Pulmonary artery endothelial cell (primary cell): ENCODE results near the gene ZMIZ2. TPM values are rescaled to one million over a fixed set of nuclear protein-coding genes. Genes with fewer than 3 reads are reported as not detected.

ENCODE experiments used
- DNase-seq: peaks from one replicate; pipeline ENCODE4 v3.0.0-alpha.2; 2011; ENCODE audit warnings: low read depth, low spot score
- total RNA-seq: library from RNA; depleted of rRNA; stranded (reverse); fragments of >200 nt; gene quantifications from 2 replicates; pipeline ENCODE4 v1.2.3, GENCODE V29; 2014

Gene ZMIZ2
- total RNA-seq, 1 donor from 2014 or later: 10.9 TPM

- DNase-seq: no peak
Measured at GRCh38 chr7:44757311-44757710, 8.7 kb downstream of the ZMIZ2 start.

DNA sequence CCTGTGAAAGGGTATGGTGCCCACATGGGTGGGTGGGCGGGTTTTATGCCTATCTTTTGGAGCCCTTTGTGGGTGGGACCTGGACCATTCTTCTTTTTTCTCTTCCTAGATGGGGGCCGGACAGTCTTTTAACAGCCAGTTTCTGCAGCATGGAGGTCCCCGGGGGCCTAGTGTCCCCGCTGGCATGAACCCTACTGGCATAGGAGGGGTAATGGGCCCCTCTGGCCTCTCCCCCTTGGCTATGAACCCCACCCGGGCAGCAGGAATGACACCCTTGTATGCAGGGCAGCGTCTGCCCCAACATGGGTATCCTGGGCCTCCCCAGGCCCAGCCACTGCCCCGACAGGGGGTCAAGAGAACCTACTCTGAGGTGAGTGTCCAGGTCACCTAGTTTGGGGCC lies 9.1 kb downstream of the ZMIZ2 start:
- DNase-seq: no peak

GRCh38 chr7:44759246-44759645 lies 10.6 kb downstream of the ZMIZ2 start:
- no peak for DNase-seq

DNA sequence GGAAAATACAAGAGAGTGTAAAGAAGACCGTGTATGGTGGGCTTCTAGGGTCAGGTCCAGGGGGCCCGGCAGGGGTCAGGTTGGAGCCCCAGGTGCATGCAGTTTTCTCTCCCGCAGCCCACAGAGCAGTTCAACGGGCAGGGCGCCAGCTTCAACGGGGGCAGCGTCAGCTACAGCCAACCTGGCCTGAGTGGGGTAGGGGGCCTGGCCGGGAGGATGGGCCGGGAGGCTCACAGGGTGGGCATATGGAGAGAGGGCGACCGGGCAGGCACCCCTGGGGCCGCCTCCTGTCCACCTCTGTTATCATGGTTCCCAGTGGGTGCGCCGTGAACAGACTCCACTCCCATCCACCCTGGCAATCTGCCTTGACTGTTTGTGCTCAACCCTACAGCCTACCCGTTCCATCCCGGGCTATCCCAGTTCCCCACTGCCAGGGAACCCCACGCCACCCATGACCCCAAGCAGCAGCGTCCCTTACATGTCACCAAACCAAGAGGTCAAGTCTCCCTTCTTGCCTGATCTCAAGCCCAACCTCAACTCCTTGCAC lies 11.5 kb downstream of the ZMIZ2 start:
- no peak for DNase-seq

DNA sequence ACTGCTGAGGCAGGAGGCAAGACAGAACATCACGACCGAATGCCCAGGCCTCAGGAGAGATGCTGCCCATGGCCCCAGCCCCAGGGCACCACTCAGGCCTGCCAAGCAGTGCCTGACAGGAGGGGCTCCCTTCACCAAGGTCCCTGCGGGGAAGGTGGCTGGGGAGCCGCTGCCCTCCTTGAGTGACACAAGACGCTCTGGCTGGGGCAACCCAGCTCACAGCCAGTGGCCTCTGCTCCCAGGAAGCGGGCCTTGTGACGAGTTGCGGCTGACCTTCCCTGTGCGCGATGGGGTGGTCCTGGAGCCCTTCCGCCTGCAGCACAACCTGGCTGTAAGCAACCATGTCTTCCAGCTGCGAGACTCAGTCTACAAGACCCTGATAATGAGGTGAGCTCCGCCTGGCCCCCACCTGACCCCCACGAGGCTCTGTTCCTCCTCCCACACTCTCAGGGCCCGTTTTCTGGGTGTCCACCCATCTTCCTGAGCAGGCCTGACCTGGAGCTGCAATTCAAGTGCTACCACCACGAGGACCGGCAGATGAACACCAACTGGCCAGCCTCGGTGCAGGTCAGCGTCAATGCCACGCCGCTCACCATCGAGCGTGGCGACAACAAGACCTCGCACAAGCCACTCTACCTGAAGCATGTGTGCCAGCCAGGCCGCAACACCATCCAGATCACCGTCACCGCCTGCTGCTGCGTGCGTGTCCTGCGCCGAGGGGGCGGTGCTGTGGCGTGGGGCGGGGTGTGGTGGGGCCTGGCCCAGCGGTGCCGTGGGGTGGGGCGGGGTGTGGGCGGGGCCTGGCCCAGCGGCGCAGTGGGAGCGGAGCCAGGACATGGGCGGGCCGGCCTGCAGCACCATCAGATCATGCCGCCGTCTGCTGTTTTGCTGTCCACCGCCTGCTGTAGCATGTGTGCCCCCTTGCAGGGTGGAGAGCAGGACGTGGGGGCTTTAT lies 12.8 kb downstream of the ZMIZ2 start:
- no peak for DNase-seq

DNA sequence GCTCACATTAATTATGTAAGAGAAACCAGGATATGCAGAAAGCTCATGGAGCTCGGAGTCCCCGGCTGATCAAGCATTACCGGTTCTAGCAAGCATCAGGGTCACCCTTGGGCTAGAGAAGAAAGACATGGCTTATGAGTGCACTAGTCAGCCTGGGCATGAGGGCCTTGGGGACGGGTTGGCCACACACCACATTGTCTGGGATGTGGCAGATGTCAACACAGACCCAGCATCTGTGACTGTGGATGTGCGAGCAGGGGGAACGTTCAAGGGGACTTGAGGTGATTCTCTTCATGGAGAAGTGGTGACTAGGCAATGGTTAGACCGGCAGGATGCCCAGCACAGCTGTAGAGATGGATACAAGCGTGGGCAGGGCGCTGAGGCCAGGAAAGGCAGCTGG lies 13.7 kb downstream of the ZMIZ2 start:
- no peak for DNase-seq

DNA sequence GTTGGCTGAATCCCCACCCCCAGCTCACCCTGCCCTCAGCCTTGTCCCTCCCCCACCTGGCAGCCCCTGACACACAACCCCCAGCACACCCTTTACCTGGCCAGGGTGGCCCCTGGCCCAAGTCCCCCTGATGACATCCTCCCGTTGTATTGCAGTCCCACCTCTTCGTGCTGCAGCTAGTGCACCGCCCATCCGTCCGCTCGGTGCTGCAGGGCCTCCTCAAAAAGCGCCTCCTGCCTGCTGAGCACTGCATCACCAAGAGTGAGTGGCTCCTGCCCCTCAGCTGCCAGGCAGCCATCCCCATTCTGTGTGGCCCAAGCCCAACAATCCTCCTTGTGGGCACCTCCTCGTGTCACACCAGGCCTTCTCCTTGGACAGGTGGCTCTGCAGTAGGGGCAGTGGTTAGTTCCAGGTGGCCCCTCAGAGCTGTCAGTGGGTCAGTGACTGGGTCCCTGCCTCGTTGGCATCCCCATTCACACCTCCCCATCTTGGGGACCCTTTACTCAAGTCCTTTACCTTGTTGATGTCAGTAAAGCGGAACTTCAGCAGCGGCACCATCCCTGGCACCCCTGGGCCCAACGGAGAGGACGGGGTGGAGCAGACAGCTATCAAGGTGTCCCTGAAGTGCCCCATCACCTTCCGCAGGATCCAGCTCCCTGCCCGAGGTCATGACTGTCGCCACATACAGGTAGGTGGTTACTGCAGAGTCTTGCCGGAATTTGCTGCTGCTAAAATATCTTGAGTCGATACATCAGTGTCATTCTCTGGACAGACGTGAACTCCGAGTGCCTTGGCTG lies 14.3 kb downstream of the ZMIZ2 start:
- no peak for DNase-seq

- DNase-seq: no peak
Measured at GRCh38 chr7:44764081-44764480, 15.4 kb downstream of the ZMIZ2 start.

- no peak for DNase-seq
Measured at GRCh38 chr7:44764665-44765578, 16.3 kb downstream of the ZMIZ2 start.

- no peak for DNase-seq
Measured at GRCh38 chr7:44765579-44766415, 17.1 kb downstream of the ZMIZ2 start.

DNA sequence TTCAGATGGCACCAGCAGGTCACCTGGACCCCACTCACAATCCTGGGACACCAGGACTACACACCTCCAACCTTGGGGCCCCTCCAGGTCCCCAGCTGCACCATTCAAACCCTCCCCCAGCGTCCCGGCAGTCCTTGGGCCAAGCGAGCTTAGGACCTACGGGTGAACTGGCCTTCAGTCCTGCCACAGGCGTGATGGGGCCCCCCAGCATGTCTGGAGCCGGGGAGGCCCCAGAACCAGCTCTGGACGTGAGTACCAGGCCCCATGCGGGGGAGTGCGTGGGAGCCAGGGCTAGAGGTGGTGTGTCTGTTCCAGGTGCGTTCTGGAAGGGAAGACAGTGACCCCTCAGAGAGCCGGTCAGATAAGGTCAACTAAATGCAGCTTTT lies 17.8 kb downstream of the ZMIZ2 start:
- DNase-seq: no peak

- no peak for DNase-seq
Measured at GRCh38 chr7:44767134-44767911, 18.7 kb downstream of the ZMIZ2 start.

GRCh38 chr7:44767912-44768627 lies 19.4 kb downstream of the ZMIZ2 start:
- DNase-seq: no peak

DNA sequence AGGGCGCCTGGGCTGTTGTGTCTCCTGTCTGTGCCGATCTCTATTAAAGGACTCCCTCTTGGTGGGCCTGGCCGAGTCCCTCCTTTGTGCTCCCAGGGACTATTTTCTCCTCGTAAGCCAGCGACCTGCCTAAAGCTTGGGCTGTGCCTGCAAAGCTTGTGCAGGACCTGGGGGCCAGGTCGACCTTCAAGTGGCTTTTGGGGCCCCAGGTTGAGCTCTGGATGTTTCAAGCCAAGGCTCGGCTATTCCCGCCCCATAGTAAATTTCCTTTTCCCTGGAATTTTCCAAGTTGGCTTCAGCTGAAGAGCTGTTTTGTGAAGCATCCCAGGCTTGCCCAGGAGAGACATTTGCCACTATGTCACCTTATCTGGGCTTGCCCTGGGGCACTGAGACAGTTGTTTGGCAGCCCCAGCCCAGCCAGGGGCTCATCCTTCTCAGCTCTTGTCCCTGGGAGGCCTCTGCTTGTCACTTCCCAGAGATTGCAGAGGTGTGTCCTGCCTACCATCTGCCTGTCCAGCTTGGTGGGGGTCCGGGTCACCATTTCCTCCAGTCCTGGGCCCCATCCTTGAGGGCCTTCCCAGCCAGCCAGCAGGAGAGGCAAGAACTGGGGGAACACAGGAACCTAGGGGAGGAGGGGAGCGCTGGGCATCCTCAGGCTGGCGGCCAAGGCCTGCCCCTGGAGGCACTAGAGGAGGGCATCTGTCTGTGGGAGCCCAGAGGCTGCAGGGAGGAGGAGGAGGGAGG lies 20.2 kb downstream of the ZMIZ2 start:
- no peak for DNase-seq

DNA sequence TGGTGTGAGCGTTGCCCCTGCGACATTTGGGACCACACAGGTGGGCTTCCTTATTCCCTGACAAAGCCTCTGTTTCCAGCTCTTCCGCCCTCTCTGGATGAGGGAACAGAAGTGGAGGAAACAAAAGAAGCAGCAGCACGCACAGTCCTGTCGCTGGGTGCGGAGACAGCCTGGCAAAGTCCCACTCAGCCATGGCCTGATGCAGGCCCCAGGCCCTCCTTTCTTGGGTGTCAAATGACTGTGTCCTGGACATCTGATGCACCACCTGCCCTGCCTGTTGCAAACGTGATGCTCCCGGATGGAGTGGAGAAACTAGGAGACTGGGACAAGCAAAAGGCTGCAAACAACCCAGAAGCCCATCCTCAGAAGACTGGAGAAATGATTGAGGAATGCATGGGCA lies 20.7 kb downstream of the ZMIZ2 start:
- no peak for DNase-seq

DNA sequence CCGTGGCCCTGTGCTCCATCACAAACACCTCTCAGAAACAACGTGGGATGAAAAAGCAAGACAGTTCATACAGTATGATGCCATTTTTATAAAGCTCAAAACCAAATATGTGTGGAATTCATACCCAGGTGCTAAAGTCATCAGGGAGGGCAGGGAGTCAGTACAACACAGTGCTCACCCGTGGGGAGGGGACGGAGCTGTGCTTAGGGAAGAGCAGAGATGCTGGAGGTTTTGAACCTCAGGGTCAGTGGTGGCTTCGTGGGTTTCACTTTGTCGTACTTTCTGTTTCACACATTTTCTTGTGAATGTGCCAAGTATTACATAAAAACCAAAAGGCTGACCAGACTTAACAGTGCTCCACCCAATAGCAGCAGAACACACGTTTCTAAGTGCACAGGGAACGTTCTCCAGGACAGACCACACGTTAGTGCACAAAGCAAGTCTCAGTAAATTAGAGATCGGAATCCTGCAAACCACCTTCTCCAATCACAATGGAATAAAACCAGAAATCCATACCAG lies 21.2 kb downstream of the ZMIZ2 start:
- no peak for DNase-seq

- DNase-seq: no peak
Measured at GRCh38 chr7:44771358-44771757, 22.7 kb downstream of the ZMIZ2 start.

GRCh38 chr7:44772440-44772839 lies 23.8 kb downstream of the ZMIZ2 start:
- DNase-seq: no peak
